ENCODE measurements around the gene CATSPERZ.

The CATSPERZ gene

GRCh38 chr11:64285885-64286800, 14.0 kb upstream of the CATSPERZ start:
- no peak for DNase-seq (ENCODE audit: low read depth)

GRCh38 chr11:64286801-64287159, 13.4 kb upstream of the CATSPERZ start:
- DNase-seq (ENCODE audit: low read depth), result no peak

GRCh38 chr11:64287676-64288352, 12.3 kb upstream of the CATSPERZ start:
- DNase-seq (ENCODE audit: low read depth), result no peak

GRCh38 chr11:64288353-64288750, 11.8 kb upstream of the CATSPERZ start:
- DNase-seq (ENCODE audit: low read depth), result no peak

GRCh38 chr11:64289002-64289564, 11.1 kb upstream of the CATSPERZ start:
- DNase-seq (ENCODE audit: low read depth), result no peak

GRCh38 chr11:64290352-64291261, 9.6 kb upstream of the CATSPERZ start:
- DNase-seq (ENCODE audit: low read depth), result no peak

GRCh38 chr11:64291262-64291751, 8.9 kb upstream of the CATSPERZ start, which contains the start of gene KCNK4:
KCNK4 (plus strand) TSS chr11:64291302; CDS start chr11:64293019, 1,717 bp downstream.
- no peak for DNase-seq (ENCODE audit: low read depth)

- DNase-seq (ENCODE audit: low read depth), result no peak
These were observed 8.3 kb upstream of the CATSPERZ start for GRCh38 chr11:64291752-64292459.

- no peak for DNase-seq (ENCODE audit: low read depth)
These were observed 7.5 kb upstream of the CATSPERZ start for GRCh38 chr11:64292460-64293254.

GRCh38 chr11:64294774-64295173, 5.4 kb upstream of the CATSPERZ start:
- DNase-seq (ENCODE audit: low read depth), result no peak

GRCh38 chr11:64295760-64296159, 4.4 kb upstream of the CATSPERZ start:
- no peak for DNase-seq (ENCODE audit: low read depth)

- DNase-seq (ENCODE audit: low read depth), result no peak
These were observed 3.9 kb upstream of the CATSPERZ start for GRCh38 chr11:64296236-64296635.

GRCh38 chr11:64296830-64297698, 3.1 kb upstream of the CATSPERZ start:
- DNase-seq (ENCODE audit: low read depth), result no peak

GRCh38 chr11:64297699-64298358, 2.3 kb upstream of the CATSPERZ start:
- no peak for DNase-seq (ENCODE audit: low read depth)

GRCh38 chr11:64298966-64299846, 952 bp upstream of the CATSPERZ start:
- DNase-seq (ENCODE audit: low read depth), result no peak

GRCh38 chr11:64303109-64304031, 3.2 kb downstream of the CATSPERZ start:
- DNase-seq (ENCODE audit: low read depth), result no peak

GRCh38 chr11:64304032-64304315, 3.8 kb downstream of the CATSPERZ start:
- no peak for DNase-seq (ENCODE audit: low read depth)

Measured in stromal cell of bone marrow (primary cell).